HG02981 (cell line): ENCODE results near the gene MEIS3.
"Not testable (repeated sequence)": the region's sequence is repeated elsewhere in the genome, so short reads cannot be mapped to it uniquely, and the experiment has no call there.

Source experiments
- ATAC-seq: cut with Tn5 transposase; IDR thresholded peaks from one replicate; pipeline ENCODE4 v1.9.1; 2021; ENCODE audit warnings: mild to moderate bottlenecking, moderate library complexity; ENCODE audit not compliant: unreplicated experiment

The MEIS3 gene

DNA sequence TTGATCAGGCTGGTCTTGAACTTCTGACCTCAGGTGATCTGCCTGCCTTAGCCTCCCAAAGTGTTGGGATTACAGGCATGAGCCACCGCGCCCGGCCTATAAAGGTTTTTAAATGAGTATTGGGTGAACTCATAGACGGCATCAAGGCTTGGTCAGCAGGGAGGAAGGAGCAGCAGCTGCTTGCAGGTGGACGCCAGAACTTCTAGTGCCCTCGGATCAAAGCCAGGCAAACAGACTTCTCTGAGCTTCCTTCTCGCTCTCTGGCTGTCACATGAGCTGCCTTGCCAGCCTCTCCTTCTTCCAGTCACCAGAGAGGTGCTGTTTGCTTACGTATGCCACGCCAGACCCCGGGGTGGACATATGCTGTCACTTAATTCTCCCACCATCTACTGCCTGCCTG lies 53.9 kb downstream of the MEIS3 start:
- ATAC-seq, result not testable (repeated sequence)

DNA sequence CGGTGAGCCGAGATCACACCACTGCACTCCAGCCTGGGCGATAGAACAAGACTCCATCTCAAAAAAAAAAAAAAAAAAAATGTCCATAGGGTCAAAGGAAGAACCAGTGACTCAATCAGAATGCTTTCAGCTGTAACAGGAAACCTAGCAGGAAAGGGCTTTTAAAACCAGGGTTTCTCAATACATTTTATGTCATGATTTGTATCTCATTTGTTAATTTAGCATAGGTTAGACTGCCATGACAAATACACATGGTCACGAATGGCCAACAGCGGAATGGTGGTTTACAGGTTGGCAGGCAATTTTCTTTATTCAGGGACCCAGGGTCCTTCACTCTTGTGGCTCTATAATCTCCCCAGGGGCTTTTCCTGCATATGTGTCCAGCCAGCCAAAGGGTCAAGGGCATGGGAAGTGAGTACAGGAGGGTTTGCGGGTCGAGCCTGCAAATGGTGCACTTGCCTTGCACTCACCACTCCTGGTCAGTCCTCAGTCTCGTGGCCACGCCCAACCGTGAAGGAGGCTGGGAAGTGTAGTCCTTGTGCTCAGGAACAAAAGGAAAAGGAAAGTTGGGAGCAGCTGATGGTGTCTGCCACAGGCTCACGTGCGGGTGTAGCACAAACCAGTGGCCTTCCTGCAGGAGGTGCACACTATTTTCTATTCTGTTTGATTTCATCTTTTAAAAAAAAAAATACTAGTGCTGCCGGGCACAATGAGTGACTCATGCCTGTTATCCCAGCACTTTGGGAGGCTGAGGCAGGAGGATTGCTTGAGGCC lies 55.4 kb downstream of the MEIS3 start:
- ATAC-seq, result no peak

DNA sequence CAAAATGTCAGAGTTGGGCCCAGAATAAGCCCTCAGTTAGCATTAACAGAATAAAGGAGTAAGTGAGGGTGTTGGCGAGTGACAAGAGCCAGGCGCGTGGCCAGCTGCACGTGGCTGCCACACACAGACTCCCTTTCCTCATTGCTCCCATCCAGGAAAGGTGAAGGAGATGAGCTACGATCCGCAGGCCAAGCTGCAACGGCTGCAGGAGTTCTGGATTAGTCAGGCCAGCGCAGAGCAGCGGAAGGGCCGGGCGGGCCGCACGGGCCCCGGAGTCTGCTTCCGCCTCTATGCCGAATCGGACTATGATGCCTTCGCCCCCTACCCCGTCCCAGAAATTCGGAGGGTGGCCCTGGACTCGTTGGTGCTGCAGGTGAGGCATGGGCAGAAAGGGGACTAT lies 57.0 kb downstream of the MEIS3 start:
- no peak for ATAC-seq

DNA sequence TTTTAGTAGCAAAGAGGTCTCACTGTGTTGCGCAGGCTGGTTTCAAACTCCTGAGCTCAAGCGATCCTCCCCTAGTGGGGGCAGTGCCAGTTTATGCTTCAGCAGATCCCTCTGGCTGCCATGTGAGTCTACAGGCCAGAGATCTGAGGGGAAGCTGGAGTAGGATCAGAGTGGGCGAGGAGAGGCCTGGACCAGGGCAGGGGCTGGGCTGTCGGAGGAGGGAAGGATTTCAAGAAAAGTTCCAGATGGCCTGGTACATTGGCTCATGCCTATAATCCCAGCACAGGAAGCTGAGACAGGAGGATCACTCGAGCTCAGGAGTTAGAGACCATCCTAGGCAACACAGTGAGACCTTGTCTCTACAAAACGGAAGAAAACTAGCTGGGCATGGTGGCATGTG lies 60.4 kb downstream of the MEIS3 start:
- ATAC-seq, result no peak

DNA sequence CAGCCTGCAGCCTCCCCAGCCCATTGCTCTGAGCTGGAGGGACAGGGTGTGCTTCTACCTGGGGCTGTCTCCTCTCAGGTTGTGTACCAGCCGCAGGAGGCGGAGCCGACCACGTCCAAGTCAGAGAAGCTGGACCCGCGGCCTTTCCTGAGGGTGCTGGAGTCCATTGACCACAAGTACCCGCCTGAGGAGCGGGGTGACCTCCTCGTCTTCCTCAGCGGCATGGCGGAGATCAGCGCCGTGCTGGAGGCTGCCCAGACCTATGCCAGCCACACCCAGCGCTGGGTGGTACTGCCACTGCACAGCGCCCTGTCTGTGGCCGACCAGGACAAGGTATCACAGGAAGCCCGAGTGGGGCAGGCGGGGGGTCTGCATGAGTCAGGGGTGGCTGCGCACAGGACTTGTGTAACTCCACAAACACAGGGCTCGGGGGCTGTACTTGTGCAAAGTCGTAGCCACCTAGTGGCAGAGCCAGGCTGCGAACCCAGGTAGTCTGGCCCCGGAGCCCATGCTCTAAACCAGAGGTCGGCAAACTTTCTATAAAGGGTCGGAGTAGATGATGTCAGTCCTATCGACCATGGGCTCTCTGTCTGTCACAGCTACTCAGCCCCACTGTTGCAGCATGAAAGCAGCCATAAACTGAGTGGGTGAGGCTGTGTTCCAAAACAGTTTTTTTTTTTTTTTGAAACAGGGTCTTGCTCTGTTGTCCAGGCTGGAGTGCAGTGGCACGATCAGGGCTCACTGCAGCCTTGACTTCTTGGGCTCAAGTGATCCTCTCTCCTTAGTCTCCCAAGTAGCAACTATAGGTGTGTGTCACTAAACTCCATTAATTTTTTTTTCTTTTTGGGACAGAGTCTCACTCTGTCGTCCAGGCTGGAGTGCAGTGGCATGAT lies 61.3 kb downstream of the MEIS3 start:
- ATAC-seq, result no peak

DNA sequence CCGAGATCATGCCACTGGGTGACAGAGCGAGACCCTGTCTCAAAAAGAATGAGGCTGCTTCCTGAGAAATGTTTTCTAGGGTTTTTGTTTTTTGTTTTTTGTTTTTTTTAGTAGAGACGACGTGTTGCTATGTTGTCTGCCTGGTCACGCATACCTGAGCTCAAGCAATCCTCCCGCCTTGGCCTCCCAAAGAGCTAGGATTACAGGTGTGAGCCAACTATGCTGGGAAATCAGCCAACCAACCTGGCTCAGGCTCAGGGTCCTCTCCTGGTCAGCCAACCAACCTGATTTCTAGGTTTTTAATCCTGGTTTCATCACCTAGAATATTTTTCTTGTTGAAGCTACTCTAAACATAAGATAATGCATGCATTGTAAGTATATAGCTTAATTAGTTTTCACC lies 62.4 kb downstream of the MEIS3 start:
- no peak for ATAC-seq

DNA sequence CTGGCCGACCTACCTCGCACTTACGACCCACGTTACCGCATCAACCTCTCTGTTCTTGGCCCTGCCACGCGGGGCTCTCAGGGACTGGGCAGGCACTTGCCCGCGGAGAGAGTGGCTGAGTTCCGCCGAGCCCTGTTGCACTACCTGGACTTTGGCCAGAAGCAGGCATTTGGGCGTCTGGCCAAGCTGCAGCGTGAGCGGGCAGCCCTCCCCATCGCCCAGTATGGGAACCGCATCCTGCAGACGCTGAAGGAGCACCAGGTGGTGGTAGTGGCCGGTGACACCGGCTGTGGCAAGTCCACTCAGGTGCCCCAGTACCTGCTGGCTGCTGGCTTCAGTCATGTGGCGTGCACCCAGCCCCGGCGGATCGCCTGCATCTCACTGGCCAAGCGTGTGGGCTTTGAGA lies 66.0 kb downstream of the MEIS3 start:
- ATAC-seq, result no peak
